ENCODE data around the gene NNMT. TPM values are rescaled to one million over a fixed set of nuclear protein-coding genes. Genes with fewer than 3 reads are reported as not detected.

The NNMT gene
- total and polyA plus RNA-seq, 2 donors (not counting 3 experiments of a cell fraction or from before 2014, with no cell fraction given) = 330 to 454 TPM

DNA sequence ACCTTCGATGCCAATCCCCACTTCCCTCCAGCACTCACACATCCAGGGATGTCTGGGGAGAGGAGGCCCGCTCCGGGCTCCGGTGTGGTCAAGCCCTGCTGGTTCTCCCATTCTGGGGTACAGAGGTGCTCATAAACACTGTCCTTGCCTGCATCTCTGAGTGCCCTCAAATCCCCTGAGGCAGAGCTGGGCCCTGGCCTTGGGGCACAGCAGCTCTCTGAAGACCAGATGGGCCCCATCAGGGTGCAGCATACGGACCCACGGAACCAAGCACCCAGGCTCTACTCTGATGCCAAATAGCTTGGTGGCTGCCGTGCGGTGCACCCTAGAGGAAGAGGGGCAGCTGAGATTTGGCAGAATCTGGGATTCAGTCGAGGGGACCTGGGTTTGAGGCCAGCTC is 35.7 kb upstream of the NNMT start:
- Histone ChIP-seq H3K9me1 (replicated peaks; ENCODE audit: control insufficient read depth, extremely low read depth, insufficient read depth, low read length) (no peaks in the 10 kb centered on the region), H3K4me1 (ENCODE audit: control insufficient read depth, extremely low read depth, insufficient read depth, low read length) (no peaks in the 10 kb centered on the region), H3K4me3 (replicated peaks in 1 of 3; ENCODE audit: insufficient read depth in 1 of 3, low read depth in 1 of 3, low read length in 3 of 3) (no peak overlapping the region), H3K4me2 (ENCODE audit: insufficient read depth, low read length) (no peak overlapping the region), H2AFZ (ENCODE audit: low read depth, low read length) (no peak overlapping the region), H3K9me3 (replicated peaks; ENCODE audit: control insufficient read depth, insufficient read depth, low read length) (no peaks in the 10 kb centered on the region), H3K36me3 (ENCODE audit: control insufficient read depth in 2 of 2, extremely low read depth in 1 of 2, insufficient read depth in 2 of 2, low read length in 2 of 2) (no peaks in the 10 kb centered on the region), H4K20me1 (replicated peaks; ENCODE audit: control insufficient read depth, extremely low read depth, insufficient read depth, low read length) (no peaks in the 10 kb centered on the region), H3K9ac (replicated peaks; ENCODE audit: extremely low read depth, insufficient read depth, low read length) (no peak overlapping the region), H3K79me2 (ENCODE audit: control insufficient read depth, insufficient read depth, low read length) (no peaks in the 10 kb centered on the region), H3K27me3 (ENCODE audit: control insufficient read depth in 2 of 2, insufficient read depth in 2 of 2, low read length in 2 of 2) (peaks cover 9 to 13% of the 10 kb centered on the region in 2 experiments), H3K27ac (ENCODE audit: insufficient read depth, low read depth, low read length) (no peak overlapping the region)
- POLR2A ChIA-PET = no interaction called here
- no TSS peak for BruUV-seq (replicated peaks)
- dilution Hi-C loops (cut with MboI; ENCODE audit: extremely low pct_ligation_motif_present, low sequenced_read_pairs) = loop anchor here (25.0 kb wide), 1 partner anchor 223 kb away; no protein-coding TSS in a partner anchor
- CTCF ChIA-PET = interaction anchor here (0.7 to 11.9 kb wide), 43 partner anchors 9 to 454 kb away, joined by 3 to 539 read pairs (median 8); partner anchors contain the start of genes HTR3A, HTR3B and ZBTB16
- DNase-seq (ENCODE audit: low read depth, low spot score) (no peak), FAIRE-seq (no peak)
- no peak for TF ChIP-seq MYC (IDR thresholded peaks at IDR 0.05; ENCODE audit: low read depth, low read length)
- TF ChIP-seq POLR2AphosphoS5 (IDR thresholded peaks at IDR 0.05; ENCODE audit: insufficient read depth, low read depth, low read length) = no peak
- TF ChIP-seq, protein P1, sequence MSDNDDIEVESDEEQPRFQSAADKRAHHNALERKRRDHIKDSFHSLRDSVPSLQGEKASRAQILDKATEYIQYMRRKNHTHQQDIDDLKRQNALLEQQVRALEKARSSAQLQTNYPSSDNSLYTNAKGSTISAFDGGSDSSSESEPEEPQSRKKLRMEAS (IDR thresholded peaks at IDR 0.05; ENCODE audit: insufficient read depth, insufficient read length) = no peak
- no peak for TF ChIP-seq JUN (IDR thresholded peaks at IDR 0.05; ENCODE audit: borderline replicate concordance, insufficient read depth, insufficient read length, low read depth)
- TF ChIP-seq GATA2 (IDR thresholded peaks at IDR 0.05; ENCODE audit: insufficient read depth, insufficient read length, low read depth, low read length) = no peak
- no peak for TF ChIP-seq FOS (IDR thresholded peaks at IDR 0.05; ENCODE audit: borderline replicate concordance, insufficient read depth, low read length)
- no peak for TF ChIP-seq EZH2 (IDR thresholded peaks at IDR 0.05; ENCODE audit: borderline replicate concordance, low read depth, low read length, severe bottlenecking)
- TF ChIP-seq, protein P2, sequence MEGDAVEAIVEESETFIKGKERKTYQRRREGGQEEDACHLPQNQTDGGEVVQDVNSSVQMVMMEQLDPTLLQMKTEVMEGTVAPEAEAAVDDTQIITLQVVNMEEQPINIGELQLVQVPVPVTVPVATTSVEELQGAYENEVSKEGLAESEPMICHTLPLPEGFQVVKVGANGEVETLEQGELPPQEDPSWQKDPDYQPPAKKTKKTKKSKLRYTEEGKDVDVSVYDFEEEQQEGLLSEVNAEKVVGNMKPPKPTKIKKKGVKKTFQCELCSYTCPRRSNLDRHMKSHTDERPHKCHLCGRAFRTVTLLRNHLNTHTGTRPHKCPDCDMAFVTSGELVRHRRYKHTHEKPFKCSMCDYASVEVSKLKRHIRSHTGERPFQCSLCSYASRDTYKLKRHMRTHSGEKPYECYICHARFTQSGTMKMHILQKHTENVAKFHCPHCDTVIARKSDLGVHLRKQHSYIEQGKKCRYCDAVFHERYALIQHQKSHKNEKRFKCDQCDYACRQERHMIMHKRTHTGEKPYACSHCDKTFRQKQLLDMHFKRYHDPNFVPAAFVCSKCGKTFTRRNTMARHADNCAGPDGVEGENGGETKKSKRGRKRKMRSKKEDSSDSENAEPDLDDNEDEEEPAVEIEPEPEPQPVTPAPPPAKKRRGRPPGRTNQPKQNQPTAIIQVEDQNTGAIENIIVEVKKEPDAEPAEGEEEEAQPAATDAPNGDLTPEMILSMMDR (IDR thresholded peaks at IDR 0.05; ENCODE audit: extremely low read depth in 1 of 2, insufficient read depth in 1 of 2, low read depth in 1 of 2, low read length in 2 of 2) = no peak
- TF ChIP-seq POLR2A (IDR thresholded peaks at IDR 0.05; ENCODE audit: low read depth, low read length) = no peak
- intact Hi-C loops (cut with micrococcal nuclease) = loop anchor here (2.0 kb wide), 1 partner anchor 62 kb away; no protein-coding TSS in a partner anchor

Measured in endothelial cell of umbilical vein (primary cell).